ENCODE measurements around the gene AKT1.

AKT1 gene

DNA sequence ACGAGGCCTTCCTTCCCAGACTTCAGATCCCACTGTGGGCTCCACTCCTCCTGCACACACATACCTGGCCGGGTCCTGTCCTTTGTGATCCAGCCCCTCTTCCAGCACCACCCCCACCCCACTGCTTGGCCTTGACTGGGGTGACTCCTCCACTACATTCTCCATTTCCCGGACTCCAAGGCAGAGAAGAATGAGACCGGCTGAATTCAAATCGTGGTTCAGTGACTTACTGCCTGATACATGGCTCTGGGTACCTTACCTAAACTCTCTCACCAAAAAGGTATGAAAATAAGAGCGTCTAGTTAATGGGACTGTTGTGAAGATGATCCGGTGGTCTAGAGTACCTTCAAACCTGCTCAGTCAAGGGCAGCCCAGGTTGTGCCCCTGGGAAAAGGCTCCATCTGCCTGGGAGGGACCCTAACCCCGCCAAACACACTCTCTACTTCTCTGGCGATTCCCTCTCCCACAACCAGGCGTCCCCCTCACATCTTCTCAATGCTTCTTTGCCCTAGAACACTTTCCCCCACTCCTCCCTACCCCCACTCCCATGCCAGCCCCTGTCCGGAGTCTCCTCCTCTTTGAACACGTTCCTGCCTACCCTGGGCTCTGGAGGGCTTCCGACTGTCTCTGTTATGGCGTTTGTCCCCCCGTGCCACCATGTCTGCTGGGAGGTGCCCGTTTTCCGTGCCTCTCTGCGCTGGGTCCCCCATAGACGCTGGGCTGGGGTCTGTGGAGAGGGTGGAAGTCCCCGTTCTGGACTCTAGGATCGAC is 3.9 kb upstream of the AKT1 start:
- DNase-seq (ENCODE audit: low spot score) = no peak

DNA sequence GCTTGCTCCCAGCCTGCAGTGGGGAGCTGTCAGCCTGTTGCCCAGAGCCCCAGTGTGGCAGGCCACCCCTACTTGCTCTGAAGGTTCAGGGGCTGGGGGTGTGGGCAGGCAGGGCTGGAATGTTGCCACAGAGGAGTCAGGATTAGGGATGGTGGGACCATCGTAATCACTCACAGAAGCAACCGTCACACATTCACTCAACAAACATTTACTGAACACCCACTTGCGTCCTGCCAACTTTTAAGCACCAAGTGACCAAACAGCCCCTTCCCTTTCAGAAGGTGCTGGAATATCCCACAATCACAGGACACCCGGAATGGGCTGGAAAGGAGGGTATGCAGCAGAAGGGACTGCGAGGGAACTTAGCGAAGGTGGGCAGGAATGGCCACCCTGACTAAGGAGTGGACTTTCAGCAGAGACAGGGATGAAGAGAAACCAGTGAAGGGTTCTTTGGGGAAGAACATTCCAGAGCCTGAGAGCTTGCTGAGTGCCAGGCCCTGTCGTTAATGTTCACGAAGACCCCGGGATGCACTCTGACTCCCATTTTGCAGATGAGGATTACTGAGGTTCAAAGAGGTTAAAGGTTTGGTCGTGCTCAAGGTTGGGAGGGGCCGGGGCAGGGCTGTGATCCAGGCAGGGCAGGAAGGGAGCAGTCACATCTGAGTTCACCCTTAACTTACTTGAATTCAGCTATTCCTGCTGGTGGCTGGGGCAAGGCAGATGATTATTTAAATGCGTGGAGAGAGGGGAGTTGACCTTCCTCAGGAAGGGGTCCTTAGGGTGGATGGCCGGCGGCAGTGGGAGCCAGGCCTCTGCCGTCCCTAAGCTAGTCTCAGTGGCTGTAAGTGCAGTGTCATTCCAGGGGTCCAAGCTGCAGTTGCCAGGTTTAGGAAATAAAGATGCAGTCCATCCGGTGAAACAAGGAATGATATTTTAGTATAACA is 3.0 kb upstream of the AKT1 start:
- no peak for DNase-seq (ENCODE audit: low spot score)

DNA sequence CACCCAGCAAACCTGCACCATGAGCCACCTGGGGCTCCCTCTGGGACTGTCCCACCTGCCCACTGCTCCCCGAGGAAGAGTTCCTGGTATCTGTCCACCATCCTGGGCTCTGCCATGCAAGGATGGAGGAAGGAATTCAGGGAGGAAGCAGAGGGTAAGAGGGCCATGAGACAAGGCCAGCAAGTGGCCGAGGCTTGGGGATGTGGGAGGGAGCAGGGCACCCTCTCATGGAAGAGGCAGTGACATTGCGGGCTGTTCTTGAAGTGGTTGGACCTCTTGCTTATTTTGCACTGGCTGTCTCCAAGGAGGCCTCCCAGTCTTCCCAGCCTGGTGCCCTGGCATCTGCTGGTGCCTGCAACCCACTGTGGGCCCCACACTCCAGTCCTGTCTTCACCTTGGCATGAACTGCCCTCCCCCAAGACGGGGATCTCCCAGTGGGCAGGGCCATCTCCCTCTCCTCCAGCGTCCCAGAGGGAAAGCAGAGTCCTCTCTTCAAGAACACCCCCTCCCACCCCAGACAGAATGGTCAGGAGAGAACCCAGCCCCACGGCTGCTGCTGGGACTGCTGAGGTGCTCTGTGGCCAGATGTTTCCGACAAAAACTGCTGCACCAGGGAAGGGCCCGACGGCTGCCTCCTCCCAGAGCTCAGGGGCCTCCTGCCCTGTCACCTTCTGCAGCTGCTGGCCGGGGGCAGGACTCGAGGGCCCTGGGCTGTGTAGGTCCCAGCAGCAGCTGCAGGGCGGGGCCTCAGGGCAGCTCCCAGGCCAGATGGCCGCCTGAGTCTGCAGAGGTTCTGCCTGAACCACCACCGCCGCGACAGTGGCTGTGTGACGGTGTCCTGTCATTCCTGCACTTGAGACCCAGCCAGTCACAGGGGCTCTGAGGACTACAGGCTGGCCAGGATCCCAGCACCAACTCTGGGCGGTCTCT is 1.8 kb upstream of the AKT1 start:
- DNase-seq (ENCODE audit: low spot score) = no peak

DNA sequence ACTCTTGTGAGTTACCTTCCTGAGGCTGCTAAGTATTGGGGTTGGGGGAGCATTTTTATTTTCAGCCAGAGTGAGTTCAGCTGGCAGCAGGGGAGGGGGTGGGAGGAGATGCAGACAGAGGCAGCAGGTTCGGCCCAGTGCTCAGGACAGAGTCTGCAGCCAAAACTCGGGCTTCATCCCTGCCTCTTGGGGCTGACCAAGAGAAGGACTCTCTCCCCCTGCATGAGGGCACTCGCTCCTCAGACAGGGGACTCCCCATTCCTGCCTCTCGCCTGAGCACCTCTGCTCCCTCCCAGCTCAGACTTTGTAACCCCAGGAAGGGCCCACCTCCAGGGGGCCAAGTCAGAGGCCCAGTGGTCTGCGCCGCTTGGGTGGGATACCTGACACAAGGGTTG is 1.1 kb upstream of the AKT1 start:
- no peak for DNase-seq (ENCODE audit: low spot score)

DNA sequence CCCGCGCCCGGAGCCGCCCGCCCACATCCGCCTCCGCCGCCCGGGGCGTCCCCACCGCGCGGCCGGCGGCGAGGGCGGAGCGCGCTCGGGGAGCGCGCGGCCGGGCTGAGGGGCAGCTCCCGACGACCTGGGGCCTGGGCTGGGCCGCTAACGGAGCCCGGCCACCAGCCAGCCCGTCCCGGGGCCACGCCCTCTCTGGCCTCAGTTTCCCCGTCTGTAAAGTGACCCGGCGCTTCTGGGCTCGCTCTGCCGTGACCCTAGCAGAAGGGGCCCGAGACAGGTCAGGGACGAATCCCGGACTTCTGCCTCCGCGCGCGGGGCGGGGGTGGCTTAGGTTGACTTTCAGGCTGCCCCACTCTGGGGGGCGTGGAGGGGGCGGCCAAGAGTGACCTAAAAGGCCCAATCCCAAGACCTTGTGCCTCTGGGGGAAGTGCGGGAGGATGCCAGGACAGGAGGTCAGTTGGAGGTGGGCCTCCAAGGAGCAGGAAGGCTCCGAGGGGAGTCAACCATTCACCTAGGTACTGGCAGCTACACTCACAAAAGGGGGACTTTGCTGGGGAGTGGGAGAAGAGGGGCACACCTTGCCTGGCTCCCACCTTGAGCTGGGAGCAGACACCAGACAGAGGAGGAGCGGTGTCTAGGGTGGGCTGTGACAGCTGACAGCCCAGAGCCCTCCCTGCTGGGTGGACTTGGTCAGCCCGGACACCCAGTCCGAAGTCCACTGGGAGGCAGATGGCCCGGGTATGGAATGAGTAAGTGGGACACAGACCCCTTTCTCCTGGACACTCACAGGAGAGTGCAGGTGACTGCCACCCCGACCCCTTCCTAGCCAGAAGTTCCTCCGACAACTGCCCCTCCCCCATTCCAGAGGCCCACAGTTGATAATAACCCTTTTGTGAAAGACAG is 486 bp upstream of the AKT1 start:
- DNase-seq (ENCODE audit: low spot score) = peak; percentile 41

DNA sequence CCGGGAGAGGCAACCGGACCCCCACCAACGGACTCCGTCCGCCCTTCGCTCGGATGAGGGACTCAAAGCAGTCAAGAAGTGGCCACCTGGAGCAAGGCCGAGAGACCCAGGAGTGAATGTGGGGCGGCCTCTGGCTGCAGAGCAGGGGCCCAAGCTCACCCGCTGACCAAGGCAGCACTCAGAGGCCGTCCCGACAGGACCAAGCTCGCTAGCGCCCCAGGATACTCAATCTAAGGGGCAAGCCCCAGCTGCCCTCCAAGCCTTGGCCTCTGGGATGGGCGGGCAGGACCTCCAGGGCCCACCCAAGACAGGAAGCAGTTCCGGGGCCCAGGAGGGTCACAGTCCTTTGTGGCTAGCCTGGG is 936 bp downstream of the AKT1 start:
- DNase-seq (ENCODE audit: low spot score) = no peak

DNA sequence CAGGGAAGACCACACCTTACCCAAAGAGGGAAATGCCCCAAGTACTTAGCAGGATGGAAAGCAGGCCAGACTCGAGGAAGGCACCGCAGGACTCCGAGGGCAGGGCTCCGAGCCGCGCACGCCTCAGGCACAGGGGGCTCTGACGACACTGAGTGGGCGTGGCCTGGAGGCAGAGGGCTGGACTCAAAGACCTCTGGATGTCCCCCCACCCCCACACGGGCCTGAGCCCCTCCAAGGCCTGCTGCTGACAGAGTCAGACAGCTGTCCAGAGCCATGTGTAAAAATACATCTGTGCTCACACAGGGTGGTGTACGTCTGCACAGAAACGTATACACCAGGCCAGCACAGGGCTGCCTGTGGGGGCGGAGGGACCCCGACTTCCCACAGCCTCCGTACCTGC is 1.4 kb downstream of the AKT1 start:
- peak; percentile 72 for DNase-seq (ENCODE audit: low spot score)

DNA sequence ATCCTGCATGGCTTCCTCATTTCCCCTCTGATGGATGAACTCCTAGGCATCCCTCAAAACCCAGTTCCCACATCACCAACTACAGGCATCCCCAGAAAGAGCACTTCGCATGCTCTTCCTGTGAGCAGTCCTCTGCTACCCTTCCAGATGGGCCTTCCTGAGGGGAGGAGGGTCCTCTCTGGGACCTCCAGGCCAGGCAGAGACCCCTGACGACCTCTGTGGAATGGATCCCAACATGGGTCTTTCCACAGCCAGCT is 1.9 kb downstream of the AKT1 start:
- no peak for DNase-seq (ENCODE audit: low spot score)

DNA sequence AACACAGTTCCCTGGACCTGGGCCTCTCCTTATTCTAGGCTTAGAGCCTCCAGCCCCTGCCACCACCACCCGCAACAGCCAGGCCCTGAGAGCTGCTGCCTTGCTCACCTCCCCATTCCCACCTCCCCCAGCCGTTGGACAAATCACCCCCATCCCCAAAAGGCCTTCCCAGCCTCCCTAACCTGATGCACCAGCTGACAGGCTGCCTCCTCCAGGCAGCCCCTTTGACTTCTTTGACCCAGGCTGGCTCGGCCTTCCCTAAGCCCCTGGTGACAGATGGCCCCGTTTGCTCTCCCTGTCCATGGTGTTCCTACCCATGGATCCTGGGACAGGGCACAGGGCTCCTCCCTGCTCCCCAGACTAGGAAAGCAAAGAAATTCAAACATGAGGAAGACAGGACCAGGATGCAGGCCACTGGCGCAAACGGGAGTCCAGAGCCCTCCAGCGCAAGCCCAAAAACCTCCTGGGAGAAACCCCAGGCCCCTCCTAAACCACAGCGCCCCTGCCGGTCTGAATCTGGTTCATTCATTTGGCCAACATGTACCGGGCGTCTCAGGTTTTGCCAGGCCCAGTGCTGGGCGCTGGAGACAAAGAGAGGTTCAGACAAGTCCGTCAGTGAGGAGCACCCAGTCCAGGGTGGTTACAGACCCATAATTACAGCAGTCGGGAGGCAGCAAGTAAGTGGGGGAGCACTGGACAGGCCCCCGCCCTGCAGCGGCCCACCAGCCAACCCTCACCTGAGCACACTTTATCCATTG is 2.4 kb downstream of the AKT1 start:
- no peak for DNase-seq (ENCODE audit: low spot score)

DNA sequence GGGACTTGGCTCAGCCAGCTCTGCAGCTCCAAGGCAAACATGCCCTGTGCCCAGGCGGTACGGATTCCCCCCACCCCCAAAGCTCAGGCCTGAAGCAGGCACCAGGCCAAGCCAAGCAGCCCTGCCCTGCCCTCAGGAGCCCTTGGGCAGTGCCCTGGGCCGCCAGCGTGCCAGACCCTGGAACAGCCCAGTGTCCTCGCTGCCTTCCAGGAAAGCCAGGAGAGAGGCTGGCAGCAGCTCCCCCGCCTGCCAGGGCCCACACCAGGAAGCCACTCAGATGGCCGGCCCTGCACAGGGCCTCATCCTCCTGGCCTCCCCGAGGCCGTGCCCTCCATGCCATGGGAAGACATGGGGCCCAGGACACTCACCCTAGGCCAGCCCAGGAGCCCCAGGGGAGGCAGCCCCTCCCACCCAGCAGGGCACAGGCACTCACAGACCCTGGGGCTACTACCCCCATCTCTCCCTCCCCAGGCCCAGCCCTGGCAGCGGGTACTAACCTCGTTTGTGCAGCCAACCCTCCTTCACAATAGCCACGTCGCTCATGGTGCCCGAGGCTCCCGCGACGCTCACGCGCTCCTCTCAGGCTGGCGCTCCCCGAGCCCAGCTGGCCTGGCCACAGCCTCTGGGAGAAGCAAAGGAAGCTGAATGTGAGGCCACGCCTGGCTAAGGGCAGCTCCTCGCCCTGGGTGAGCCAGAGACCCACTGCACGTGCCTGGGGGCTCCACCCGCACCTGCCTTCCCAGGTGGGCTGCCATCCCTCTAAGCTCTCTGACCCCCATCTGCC is 3.3 kb downstream of the AKT1 start:
- no peak for DNase-seq (ENCODE audit: low spot score)

DNA sequence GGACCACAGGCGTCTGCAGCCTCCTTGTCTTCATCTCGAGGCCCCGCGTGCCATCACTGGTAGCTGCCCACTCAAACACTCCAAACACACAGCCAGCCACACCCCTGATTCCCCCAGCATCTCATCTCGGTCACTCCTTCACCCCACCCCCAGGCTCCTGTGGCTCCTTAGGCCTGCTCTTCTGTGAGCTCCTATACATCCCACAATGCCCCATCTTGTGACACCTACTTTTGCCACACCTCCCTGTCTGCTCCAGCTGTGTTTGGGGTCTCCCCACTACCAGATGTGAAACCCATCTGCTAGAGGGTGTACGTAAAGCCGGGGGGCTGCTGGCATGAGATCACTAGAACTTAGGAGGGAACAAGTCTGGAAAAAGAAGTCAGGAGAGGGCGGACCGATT is 4.1 kb downstream of the AKT1 start:
- DNase-seq (ENCODE audit: low spot score) = no peak

DNA sequence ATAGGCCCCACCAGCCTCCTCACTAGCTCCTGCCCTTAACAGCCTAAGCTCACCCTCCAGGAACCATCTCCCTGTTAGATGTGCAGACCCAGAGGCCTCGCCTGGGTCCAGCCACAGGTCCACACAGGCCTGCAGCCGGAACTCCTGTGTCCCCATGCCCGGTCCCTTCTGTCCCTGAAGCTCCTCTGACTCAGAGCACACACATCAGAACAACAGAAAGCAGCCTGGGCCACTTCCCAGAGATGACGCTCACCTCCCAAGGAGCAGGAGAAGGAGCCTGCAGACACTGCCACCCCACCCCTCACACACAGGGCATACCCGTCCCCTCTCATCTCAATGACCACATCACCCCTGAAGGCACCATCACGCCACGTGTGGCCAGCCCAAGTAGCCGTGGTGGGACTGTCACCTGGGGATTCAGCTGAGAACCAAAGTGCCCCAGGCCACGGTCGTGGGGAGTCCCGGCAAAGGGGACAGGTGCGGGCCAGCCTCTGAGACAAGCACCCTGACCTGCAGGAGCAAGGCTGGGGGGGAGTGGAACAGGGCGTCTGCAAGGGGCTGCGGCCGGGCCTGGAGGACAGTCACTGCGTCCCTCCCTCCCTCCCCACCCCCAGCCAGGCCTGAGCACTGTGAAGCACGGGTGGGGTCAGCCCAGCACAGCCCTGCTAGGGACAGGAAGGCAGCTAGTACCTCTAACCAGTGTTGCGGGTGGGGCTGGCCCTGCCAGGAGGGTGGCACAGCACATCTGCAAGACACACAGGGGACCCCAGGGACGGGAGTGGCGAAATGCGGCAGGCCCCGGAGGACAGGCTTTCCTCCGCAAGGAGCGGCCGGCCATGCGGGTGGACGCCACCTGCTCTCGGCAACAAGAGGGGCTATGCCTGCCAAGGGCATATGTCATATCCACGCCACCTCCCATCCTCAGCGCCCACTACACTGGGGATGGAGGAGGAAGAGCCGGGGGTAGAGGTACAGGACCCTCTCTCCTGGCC is 5.5 kb downstream of the AKT1 start:
- no peak for DNase-seq (ENCODE audit: low spot score)

DNA sequence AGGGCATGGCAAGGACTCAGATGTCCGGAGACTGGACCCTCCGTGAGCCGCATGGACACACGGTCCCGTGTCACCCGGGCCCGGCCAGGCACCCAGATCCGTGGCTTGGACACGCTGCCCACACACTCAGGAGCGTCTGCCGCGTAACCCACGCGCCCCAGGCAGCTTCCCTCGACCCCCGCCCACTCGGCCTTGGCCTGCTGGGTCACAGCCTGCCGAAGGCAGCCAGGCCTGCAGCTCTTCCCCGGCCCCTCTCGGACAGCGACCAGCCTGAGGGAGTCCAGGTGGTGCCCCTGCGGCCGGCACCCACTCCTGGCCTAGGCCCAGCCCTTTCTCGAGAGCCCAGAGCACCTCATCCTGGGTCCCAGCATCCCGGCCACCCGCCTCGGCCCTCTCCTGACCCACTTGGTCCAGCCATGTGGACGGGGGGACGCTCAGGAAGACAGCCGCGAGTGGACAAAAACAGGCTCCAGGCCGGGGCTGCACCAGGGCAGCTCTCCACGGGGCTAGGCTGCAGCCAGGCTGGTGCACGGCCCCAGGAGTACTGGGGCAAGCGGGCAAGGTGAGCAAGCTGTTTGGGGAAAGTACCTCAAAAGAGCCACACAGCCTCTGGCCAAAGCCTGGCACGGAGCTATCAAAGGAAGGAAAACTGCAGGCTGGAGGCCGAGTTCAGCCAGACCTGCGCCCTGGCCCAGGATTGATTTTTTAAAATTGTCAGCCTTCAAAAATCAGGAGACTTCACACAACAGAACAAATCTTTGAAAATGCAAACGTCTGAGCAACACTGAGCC is 6.5 kb downstream of the AKT1 start:
- DNase-seq (ENCODE audit: low spot score) = no peak

DNA sequence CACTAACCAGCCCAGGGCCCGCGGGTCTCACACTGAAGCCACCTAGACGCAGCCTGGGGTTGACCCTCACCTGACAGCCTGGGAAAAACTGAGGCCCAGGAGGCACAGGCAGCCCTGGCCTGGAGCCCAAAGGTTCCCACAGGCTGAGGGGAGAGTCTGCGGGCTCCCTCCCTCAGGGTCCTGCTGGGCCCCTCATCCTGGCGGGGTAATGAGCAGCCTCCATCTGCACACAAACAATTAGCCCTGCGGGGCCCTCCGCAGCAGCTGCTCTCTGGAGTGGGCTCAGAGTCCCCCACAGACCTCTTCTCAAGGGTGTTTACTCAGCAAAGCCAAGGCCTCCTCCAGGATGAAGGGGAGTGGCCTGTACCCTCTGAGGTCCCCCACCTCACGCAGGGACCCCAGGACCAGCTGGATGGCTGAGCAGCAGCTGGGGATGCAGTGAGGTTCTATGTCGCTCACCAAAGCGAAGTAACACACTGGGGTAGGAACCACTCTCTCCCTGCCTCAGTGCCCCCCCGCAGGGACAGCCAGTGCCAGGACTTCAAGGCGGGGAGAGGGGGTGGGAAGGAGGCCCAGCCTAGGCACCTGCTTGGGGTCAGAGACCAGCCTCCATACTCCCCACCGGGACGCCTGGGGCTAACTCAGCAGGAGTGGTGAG is 7.3 kb downstream of the AKT1 start:
- no peak for DNase-seq (ENCODE audit: low spot score)

DNA sequence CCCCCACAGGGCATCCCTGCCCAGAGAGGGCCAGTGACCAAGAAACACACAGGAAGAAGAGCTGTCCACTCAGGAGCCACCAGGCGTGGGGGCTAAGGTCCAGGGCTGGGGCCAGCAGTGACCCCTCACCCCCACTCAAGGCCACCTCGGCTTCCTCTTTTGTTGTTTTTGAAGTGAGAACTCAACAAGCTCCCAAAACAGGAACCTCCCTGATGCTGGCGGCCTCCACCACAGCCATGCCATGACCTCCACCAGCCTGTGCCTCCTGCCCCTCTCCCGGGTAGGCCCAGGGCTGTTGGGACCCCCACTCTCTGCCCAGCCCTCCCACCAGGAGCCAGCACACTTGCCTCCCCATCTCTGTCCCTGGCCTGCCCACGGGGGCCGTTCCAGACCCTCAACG is 7.8 kb downstream of the AKT1 start:
- DNase-seq (ENCODE audit: low spot score) = no peak

DNA sequence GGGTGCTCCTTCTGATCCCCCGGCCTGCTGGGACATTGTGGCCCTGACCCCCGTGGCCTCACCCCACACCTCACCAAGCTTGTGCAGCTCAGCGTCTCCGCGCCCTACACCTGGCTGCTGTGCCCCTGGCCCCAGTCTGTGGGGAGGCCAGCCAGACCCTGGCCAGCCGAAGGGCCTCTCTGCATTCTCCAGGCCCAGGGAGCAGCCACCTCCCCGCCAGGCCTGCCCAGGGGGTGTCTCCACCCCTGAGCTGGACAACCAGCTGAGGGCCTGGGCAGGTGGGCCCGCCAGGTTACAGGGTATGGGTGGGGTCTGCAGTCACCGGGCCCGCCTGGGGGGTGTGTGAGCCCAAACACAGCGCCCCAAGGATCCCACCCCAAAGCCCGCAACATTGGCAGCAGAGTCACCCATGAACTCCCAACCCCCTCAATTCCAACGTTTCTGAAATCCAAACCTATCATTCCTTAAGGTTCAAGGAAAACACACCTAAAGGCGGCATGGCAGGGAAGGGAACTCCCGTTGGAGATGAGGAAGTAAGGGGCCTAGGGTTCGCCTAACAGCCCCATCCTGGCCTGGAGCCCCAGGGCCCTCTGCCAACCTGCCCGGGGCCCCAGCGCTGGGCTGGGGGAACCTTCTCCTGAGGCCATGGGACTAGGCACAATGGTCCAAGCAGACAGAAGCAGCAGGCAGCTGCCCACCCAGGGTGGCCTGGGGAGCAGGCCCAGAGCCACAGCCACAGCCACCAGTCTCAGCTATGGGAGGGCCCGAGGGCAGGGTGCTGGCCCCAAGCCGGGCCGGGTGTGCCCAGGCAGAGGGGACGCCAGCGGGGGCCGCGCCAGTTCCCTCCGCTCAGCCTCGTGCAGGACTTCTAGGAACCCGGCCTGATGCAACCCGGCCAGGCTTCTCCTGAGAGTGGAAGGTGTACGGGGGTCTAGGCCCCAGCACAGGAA is 8.5 kb downstream of the AKT1 start:
- no peak for DNase-seq (ENCODE audit: low spot score)
